OCI-LY7 (cell line): ENCODE measurements around the gene EMC9. TPM values are rescaled to one million over a fixed set of nuclear protein-coding genes. Genes with fewer than 3 reads are reported as not detected.

Source experiments
- BruUV-seq: library from RNA; stranded (reverse); fragments of 400-500 nt; replicated peaks from 2 replicates; lab custom pipeline; 2021; lab: Mats Ljungman, UMichigan
- CTCF ChIA-PET: fragments of 300-600 bp; sonication (Branson Sonifier 250); formaldehyde crosslinking; loops from one replicate; lab custom pipeline; 2022; ENCODE audit warnings: antibody characterized with exemption; ENCODE audit not compliant: unreplicated experiment; lab: Charles Lee
- POLR2A ChIA-PET: fragments of 300-600 bp; sonication (Branson Sonifier 250); formaldehyde crosslinking; loops from one replicate; lab custom pipeline; 2022; ENCODE audit warnings: antibody characterized with exemption; lab: Charles Lee
- DNase-seq: peaks from one replicate; pipeline ENCODE4 v3.0.0-alpha.2; 2015; ENCODE audit warnings: low spot score
- H2AFZ ChIP-seq: fragments of 200-600 bp; sonication (generic), shearing (Covaris generic); 2 replicates; pipeline ENCODE4 v1.6.1; 2014; ENCODE audit warnings: mild to moderate bottlenecking, antibody characterized with exemption, low read length, moderate library complexity
- H3K27ac ChIP-seq: fragments of 200-600 bp; sonication (generic); 2 replicates; pipeline ENCODE4 v1.5.1; 2014; ENCODE audit warnings: mixed run types, low read depth, mild to moderate bottlenecking, moderate library complexity, low read length, inconsistent platforms; ENCODE audit not compliant: poor library complexity, severe bottlenecking
- H3K36me3 ChIP-seq: fragments of 200-600 bp; sonication (generic); 2 replicates; pipeline ENCODE4 v1.6.1; 2014; ENCODE audit warnings: mild to moderate bottlenecking, antibody characterized with exemption, low read length, moderate library complexity, mixed read lengths; ENCODE audit not compliant: insufficient read depth
- H3K4me1 ChIP-seq: fragments of 200-600 bp; sonication (generic); 2 replicates; pipeline ENCODE4 v1.5.1; 2014; ENCODE audit warnings: mild to moderate bottlenecking, low read length; ENCODE audit not compliant: insufficient read depth, poor library complexity, severe bottlenecking
- H3K4me2 ChIP-seq: fragments of 200-600 bp; sonication (generic); 2 replicates; pipeline ENCODE4 v1.6.1; 2014; ENCODE audit warnings: mild to moderate bottlenecking, low read length
- H3K4me3 ChIP-seq: fragments of 200-600 bp; sonication (generic); 2 replicates; pipeline ENCODE4 v1.5.1; 2014; ENCODE audit warnings: mild to moderate bottlenecking, low read depth, low read length; ENCODE audit not compliant: poor library complexity, severe bottlenecking
- H3K79me2 ChIP-seq: fragments of 200-600 bp; sonication (generic); 2 replicates; pipeline ENCODE4 v1.6.1; 2016; ENCODE audit warnings: low read depth, mild to moderate bottlenecking, low read length, moderate library complexity, mixed read lengths; ENCODE audit not compliant: insufficient read depth
- H3K9me2 ChIP-seq: fragments of 200-600 bp; sonication (generic); 2 replicates; pipeline ENCODE4 v1.6.1; 2016; ENCODE audit warnings: mild to moderate bottlenecking, low read length, mixed read lengths; ENCODE audit not compliant: insufficient read depth
- H3K9me3 ChIP-seq: fragments of 200-600 bp; sonication (generic); 2 replicates; pipeline ENCODE4 v1.6.1; 2014; ENCODE audit warnings: mild to moderate bottlenecking, mixed run types, low read length, mixed read lengths
- H4K20me1 ChIP-seq: fragments of 200-600 bp; sonication (generic); 2 replicates; pipeline ENCODE4 v1.6.1; 2014; ENCODE audit warnings: mild to moderate bottlenecking, antibody characterized with exemption, low read length, moderate library complexity, mixed read lengths; ENCODE audit not compliant: insufficient read depth
- EZH2phosphoT487 ChIP-seq: fragments of 200-600 bp; sonication (generic); IDR thresholded peaks from 2 replicates; pipeline ENCODE4 v1.6.1; 2018; ENCODE audit warnings: low read depth, borderline replicate concordance, mild to moderate bottlenecking, mixed run types, antibody characterized with exemption, low read length, moderate library complexity, mixed read lengths
- intact Hi-C: fragments of 100-400 bp; cut with micrococcal nuclease; formaldehyde crosslinking; loops from one replicate; pipeline ENCODE4 v1.10.0; 2022; ENCODE audit not compliant: unreplicated experiment
- total RNA-seq, 2 experiments: library from RNA; depleted of rRNA in 1 of 2; stranded (reverse); fragments of >200 nt in 1 of 2; shearing (Covaris generic) in 1 of 2; gene quantifications; 2 replicates each; pipeline ENCODE4 v1.2.3, GENCODE V29; 2014 to 2022
- TF ChIP-seq, protein P1 (sequence below): fragments of 200-600 bp; sonication (generic); conservative IDR thresholded peaks from 2 replicates; pipeline ENCODE4 v1.5.1; 2014; ENCODE audit warnings: mild to moderate bottlenecking, antibody characterized with exemption, low read length, moderate library complexity, mixed read lengths

EMC9 gene
- total RNA-seq, 2 experiments from 2014 or later = 72.0 to 74.8 TPM

DNA sequence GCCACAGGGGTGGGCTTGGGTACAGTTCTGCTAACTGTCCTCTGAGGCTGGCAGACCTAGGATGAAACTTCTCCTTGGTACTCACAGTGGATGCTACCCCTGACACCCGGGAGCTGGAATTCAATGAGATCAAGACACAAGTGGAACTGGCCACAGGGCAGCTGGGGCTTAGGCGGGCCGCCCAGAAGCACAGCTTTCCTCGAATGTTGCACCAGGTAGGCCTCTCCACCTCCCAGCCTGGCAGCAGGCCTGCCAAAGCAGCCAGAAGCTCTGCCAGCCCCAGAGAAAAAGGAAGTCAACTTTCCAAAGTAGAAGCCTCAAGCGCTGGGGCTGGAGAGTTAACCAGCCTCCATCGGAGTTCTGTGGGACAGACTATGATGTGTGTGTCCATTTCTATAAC, 24.2 kb downstream of the EMC9 start:
- Histone ChIP-seq H3K4me1 (peaks cover 15% of the 10 kb centered on the region), H4K20me1 (no peaks in the 10 kb centered on the region), H2AFZ (no peak overlapping the region), H3K79me2 (peaks cover 8% of the 10 kb centered on the region; the same call in 1 of the 2 replicates), H3K4me2 (peak overlapping the region; percentile 95; the same call in 1 of the 2 replicates), H3K36me3 (peaks cover 50% of the 10 kb centered on the region), H3K4me3 (no peak overlapping the region), H3K9me2 (no peaks in the 10 kb centered on the region), H3K9me3 (no peaks in the 10 kb centered on the region), H3K27ac (no peak overlapping the region)
- no peak for TF ChIP-seq EZH2phosphoT487
- TF ChIP-seq, protein P1, sequence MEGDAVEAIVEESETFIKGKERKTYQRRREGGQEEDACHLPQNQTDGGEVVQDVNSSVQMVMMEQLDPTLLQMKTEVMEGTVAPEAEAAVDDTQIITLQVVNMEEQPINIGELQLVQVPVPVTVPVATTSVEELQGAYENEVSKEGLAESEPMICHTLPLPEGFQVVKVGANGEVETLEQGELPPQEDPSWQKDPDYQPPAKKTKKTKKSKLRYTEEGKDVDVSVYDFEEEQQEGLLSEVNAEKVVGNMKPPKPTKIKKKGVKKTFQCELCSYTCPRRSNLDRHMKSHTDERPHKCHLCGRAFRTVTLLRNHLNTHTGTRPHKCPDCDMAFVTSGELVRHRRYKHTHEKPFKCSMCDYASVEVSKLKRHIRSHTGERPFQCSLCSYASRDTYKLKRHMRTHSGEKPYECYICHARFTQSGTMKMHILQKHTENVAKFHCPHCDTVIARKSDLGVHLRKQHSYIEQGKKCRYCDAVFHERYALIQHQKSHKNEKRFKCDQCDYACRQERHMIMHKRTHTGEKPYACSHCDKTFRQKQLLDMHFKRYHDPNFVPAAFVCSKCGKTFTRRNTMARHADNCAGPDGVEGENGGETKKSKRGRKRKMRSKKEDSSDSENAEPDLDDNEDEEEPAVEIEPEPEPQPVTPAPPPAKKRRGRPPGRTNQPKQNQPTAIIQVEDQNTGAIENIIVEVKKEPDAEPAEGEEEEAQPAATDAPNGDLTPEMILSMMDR = no peak
- ChIA-PET CTCF (no interaction called here), POLR2A (interaction anchor here (1.1 to 4.2 kb wide), 3 partner anchors 10 to 24 kb away, joined by 3 to 64 read pairs (median 3); partner anchors contain the start of genes EMC9 and PCK2)
- DNase-seq = no peak
- intact Hi-C loops = no loop called here
- no TSS peak for BruUV-seq

DNA sequence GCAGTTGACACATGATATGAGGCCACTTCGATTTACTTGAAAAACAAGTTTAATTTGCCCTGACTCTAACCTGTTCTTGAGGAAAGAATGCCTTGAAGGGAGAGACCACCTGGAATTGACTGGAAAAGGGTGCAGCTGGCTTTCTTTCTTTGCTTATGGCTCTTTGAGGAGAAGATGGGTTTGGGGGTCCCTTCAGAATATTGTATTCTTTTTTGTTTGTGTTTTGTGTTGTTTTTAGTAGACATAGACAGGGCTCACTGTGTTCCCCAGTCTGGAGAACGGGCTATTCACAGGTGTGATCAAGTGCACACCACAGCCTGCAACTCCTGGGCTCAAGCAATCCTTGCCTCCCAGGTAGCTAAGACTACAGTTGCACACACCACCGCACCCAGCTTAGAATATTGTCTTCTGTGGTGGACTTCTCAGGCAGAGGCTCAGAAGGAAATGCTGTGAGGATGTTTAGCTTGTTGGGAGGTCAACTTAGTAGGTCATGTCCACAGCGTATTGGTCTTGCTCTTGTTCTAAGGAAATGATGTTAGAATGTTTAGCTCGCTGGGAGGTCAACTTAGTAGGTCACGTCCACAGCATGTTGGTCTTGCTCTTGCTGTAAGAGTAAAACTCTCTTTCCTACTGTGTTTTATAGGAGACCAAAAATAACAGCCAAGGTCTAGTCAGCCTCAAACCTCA, 25.1 kb downstream of the EMC9 start:
- peak overlapping the region; percentile 95 for H3K4me2 ChIP-seq
- no TSS peak for BruUV-seq
- TF ChIP-seq EZH2phosphoT487 = no peak
- TF ChIP-seq, protein P1 = no peak
- no peaks in the 10 kb centered on the region for H3K9me3 ChIP-seq
- peaks cover 8% of the 10 kb centered on the region; the same call in 1 of the 2 replicates for H3K79me2 ChIP-seq
- intact Hi-C loops = no loop called here
- ChIA-PET POLR2A (interaction anchor here (0.6 to 4.2 kb wide), 9 partner anchors 10 to 199 kb away, joined by 3 to 64 read pairs (median 10); partner anchors contain the start of genes EMC9, PCK2, PSME1 and PSME2), CTCF (no interaction called here)
- H4K20me1 ChIP-seq = no peaks in the 10 kb centered on the region
- peaks cover 44% of the 10 kb centered on the region for H3K36me3 ChIP-seq
- H3K27ac ChIP-seq = no peak overlapping the region
- no peak for DNase-seq
- H3K4me1 ChIP-seq = peaks cover 15% of the 10 kb centered on the region
- H3K4me3 ChIP-seq = peak overlapping the region; percentile 91
- H3K9me2 ChIP-seq = no peaks in the 10 kb centered on the region
- no peak overlapping the region for H2AFZ ChIP-seq
